RKO (cell line): ENCODE results near the gene RAB18.
"Not testable (repeated sequence)": the region's sequence is repeated elsewhere in the genome, so short reads cannot be mapped to it uniquely, and the experiment has no call there.

Experiments used
- DNase-seq: peaks from one replicate; pipeline ENCODE4 v3.0.0-alpha.2; 2016; ENCODE audit warnings: low spot score

The RAB18 gene

DNA sequence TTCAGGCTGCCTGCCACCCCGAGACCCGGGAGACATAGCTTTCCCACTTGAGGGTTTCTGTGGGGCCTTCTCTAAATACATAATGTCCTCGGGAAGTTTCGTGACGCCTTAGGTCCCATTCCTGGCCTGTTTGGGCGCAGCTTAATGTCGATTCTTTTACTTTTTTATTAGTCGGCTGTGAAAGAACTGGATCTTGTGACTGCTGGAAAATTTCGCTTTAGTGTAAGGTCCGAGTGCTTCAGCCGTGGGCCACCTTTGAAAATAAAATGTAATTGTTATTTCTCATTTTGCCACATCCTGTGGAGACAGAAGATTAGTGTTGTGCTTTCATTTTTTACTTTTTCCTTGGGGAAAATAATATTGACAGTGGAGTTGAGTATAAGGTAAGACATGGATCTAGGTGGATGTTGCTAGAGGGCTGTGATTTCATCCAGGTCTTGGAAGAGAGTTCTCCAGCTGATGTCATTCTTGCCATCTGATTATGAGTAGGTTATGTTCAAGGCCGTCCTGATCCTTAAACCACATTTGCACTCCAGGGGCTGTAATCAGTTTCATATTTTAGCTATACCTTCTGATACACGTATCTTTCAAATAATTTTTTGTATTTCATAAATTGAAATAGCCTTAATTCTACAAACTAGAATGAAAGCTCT, 830 bp downstream of the RAB18 start:
- peak; percentile 75 for DNase-seq

DNA sequence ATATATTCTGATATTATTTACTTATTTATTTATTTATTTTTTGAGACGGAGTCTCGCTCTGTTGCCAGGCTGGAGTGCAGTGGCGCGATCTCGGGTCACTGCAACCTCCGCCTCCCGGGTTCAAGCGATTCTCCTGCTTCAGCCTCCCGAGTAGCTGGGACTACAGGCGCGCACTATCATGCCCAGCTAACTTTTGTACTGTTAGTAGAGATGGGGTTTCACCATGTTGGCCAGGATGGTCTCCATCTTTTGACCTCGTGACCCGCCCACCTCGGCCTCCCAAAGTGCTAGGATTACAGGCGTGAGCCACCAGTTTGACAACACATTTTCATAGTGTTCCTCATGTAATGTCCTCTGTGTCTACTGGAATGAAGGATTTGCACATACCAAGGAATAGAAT, 1.4 kb downstream of the RAB18 start:
- DNase-seq = not testable (repeated sequence)

DNA sequence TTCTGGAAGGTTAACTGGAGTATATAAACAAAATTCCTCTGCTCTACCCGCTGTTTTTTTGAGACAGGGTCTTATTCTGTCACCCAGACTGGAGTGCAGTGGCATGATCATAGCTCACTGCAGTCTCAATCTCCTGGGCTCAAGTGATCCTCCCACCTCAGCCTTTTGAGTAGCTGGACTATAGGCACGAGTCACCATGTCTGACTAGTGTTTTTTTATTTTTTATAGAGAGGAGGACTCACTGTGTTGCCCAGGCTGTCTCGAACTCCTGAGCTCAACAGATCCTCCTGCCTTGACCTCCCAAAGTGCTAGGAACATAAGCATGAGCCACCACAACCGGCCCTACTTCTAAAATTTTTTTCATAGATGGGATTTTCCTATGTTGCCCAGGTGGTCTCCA, 2.2 kb downstream of the RAB18 start:
- DNase-seq = peak; percentile 79

DNA sequence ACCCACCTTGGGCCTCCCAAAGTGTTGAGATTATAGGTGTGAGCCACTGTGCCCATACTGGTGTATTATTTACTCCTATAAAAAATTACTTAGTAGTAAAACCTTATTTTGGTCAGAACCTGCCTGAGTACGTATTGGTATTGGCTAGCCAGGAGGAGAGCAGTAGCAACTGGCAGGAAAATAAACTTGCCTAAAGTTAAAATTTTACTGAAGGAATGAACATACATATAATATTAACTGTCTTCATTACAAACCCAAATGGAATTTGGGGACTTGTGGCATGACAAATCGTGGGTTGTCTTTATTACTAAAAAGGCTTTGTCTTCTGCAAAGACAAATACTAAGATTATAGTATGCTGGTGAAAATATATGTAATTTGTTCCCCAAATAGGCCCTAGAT, 8.4 kb downstream of the RAB18 start:
- peak; percentile 14 for DNase-seq

DNA sequence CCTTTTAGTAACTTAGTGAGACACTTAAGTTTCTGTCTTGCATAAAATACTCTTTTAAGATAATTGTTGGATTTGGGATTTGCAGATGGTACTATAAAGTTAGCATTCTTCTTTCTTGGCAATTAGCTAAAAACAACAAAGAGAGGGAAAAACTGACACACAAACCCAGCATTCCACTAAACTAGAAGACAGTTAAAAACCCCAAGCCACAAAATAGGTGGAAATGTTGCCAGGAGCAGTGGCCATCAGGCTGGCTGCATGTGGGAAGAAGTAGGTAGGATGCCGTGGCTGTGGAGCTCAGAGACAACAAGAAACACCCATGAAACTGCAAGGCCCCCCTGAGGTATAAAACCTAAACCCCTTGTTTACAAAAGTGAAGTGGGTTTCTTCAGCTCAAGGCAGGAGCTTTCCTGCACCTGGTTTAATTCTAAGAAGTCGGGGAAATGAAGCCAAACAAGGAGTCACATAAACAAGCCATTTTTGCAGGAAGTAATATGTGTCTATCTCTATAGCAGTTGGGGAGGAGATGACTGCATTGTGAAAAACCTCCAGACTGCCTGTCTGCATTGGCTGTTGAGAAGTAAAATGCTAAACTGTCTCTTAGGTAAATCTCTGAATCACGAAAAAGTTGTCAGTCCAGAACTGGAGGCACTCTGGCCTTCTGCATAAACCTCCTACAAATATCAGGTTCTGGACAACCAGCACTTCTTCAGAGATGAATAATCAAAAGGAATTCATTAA, 9.5 kb downstream of the RAB18 start:
- no peak for DNase-seq

DNA sequence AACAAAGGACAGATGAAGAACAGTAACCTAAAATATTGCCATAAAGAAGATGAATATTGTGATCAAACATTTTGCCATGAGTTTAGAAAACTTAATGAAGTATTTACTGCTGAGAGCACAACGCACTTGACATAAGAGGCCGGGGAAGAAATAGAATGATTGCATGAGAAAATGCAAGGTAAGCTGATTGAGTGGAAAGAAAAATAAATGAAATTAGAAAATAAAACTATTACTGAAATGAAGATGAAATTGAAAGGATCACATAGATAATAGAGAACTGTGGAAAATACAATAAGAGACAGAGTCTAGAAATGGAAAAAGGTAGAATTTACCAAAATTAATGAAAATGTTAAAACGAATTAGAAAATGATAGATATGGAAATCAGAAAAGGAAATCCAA, 10.1 kb downstream of the RAB18 start:
- no peak for DNase-seq

DNA sequence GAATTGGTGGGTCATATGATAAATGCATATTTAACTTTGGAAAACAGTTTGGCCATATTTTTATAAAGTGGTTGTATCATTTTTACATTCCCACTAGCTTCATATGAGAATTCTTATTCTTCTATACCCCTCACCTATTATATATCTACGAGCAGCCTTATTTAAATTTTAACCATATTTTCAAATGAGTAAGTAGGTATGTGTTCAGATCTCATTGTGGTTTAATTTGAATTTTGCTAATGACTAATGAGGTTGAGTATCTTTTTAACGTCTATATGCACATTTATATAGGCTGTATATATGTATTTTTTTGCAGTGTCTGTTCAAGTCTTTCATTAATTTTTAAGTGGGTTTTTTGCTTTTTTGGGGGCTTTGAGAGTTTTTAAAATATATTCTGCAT, 14.2 kb downstream of the RAB18 start:
- no peak for DNase-seq

DNA sequence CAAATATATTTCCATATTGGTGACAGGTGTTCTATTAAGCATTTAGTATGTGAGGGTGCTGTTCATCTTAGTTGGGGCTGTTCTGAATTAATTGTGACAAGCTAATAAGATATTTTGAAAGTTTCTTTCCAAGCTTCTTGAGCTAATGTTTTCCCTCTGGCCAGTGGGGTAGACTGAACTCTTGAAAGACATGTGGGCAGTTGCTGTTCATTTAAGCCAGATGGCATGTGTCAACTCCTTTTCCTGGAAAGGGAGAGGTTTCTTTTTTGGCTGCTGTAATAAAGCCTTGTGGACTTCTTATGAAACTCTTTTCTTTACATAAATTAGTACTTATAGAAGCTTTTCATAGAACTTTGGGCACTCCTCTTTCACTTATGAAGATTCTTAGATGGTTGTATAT, 21.7 kb downstream of the RAB18 start:
- no peak for DNase-seq

DNA sequence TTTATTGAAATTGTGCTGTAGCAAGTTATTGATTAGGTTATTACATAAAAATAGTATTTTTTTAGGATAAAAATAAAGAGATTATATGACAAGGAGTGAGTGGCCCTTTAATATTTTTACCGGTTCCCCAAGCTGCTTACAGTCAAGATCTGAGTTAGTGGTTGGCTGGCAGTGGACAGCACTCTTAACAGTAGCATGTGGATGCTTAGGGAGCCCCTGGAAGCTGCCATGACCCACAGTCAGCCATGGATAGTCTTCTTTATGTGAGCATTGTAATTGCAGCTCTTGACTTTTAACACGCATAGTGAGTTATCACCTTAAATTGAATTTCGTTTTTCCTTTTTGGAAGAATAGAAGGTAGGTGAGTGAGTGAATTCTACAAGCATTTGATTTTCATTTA, 22.1 kb downstream of the RAB18 start:
- DNase-seq = no peak

DNA sequence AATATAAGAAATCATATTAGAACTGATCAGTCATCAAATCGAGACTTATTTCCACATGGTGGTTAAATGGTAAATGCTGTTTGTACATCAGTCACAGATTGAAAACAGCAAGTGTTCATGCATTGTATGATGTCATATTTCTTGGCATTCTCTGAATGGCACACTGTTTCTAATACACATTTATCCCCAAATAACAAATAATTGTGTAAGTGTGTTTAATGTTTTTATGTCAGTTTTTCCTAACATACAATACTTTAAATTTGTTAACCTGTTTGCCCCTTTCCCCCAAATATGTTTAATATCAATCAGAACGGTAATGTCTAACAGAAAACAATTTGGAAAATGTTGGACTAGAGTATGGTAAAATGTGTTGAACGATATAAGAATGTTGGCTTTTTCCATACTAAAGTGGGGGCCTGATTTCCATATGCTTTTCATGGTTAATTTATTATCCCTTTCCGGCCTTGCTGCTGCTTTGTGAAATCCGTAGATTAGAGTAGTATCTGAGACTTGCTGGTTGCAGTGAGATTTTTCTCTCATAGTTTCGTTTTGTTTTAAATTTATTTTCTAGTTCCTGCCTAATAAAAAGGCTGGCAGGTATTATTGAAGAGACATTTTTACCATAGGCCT, 23.7 kb downstream of the RAB18 start:
- no peak for DNase-seq

DNA sequence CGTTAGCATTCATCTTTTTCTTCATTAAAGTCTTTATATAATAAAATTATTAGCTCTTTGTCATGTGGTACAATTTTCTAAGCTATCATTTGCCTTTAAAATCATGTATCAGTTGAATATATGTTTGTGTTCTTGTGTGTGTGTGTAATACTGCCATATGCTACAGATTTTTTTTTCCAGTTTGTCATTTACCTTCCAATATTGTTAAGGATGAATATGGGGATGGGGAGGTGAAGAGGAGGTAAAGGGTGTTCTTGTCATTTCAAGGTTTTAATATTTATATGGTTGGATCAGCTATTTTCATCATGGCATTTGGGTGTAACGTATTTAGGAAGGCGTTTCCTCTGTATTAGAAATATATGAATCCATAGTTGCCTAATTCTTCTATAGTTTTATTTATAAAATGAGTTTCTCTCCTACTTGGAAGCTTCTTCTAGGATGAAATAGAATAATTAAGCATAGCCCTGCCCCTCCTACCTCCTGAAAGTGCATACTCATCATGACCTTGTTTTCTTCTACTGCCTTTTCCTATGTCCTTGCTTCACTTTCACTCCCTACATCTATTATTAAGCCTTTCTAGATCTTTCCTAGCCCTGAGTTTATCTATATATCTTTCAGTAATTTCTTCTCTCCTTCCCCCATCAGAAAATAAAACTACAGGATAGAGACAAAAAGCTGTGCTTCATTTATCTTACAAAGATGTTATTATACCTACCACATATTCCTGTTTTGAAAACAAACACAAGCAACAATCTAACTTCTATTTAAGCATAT, 25.1 kb downstream of the RAB18 start:
- DNase-seq = no peak

DNA sequence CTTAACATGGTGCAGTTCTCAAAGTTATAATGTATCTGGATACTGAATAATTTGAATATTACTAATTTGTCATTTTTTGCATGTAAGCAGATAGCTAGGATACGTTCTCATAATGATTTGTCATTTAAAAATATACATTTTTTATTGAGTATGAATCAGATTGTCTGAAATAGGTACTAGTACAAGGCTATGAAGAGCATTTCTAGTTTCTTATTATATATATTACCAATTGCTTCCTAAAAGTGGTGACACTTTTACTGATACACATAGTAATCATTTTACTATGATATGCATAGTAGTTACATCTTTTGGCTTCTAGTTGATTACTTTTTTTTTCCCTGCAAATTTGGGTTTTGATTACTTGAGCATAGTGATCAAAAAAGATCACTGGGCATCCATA, 26.4 kb downstream of the RAB18 start:
- no peak for DNase-seq

DNA sequence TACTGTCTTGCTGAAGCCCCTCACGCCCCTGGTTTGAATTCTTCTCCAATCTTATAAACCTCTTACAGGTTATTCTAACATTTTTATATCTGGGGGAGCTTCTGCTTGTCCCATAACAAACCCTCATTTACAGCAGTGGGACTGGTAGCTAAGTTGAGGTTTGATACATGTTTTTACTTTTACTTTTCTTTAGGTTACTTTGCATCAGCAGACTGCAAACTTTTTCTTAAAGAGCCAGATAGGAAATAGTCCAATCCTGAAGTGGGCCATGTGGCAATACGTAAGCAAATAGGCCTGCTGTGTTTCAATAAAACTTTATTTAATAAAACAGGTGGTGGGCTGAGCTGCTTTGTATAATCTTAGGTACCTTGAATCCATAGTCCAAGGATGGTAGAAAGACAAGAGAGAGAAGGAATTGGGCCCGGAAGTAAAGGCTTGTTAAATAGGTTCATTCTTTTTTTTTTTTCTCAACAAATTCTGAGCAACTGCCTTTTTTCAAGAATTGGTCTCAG, 27.3 kb downstream of the RAB18 start:
- DNase-seq = no peak

DNA sequence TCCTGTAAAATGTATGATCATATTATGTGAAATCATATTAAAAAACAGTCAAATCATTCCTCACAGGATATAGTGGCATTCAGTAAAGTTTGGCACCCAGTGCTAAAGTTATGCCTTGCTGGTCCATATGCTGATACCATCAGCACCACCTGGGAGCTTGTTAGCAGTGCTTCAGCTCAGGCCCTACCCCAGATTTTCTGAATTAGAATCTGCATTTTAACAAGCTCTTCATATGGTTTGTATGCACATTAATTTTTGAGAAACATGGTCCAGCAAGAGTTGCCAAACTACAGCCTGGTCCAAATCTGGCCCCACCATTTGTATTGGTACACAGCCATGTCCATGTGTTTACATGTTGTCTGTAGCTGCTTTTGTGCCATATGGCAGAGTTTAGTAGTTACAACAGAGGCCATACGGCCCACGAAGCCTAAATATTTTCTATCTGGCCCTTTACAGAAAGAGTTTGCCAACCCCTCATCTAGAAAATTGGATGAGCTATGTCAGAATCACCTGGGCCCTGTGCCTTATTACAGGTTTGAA, 30.1 kb downstream of the RAB18 start:
- DNase-seq = no peak

DNA sequence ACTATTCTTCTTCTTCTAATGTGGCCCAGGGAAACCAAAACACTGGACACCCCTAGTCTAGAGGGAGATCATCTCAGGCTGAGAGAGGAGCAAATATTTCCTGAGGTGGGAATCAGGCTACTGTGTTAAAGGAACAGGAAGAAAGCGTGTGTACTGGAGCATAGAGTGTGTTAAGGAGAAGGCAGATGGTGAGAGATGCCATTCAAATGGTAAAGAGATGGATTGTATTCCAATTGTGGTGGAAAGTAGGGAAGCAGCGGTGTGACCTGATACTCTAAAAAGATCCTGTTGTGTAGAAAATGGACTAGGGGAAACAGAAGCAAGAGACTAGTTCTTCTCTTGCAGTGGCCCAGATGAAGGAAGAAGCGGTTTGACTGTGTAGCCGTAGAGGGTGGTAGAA, 31.2 kb downstream of the RAB18 start:
- no peak for DNase-seq

DNA sequence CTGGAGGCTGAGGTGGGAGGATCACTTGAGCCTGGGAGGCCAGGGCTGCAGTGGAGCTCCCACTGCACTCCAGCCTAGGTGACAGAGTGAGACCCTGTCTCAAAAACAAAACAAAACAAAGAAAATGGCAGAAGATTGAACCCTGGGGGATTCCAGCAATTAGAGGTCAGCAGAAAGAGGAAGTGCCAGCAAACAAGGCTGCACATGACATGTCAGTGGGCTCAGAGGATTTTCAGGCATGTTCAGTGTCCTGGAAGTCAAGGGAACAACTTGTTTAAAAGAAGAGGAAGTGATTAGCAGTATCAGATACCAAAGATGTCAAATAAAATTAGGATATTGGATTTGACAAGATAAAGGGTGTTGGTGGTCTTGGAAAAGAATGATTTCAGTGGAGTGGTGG, 32.3 kb downstream of the RAB18 start:
- no peak for DNase-seq

DNA sequence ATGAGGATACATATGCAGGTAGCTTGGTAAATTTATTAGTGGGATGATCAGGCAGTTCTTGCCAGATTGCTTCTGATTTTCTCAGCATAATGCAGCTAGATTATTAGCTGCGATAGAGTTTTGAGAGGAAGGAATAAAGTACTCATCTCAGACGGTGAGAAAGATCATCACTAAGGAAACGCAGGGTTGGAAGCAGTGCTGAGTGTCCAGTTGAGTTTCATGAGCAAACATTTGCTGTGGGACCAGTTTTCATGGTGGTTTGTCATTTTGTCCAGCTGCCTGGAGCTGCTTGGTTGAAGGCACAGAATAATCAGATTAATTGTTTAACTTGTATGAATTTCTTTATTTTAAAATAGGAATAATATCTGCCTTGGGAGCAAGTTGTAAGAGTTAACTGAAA, 33.1 kb downstream of the RAB18 start:
- DNase-seq = no peak

DNA sequence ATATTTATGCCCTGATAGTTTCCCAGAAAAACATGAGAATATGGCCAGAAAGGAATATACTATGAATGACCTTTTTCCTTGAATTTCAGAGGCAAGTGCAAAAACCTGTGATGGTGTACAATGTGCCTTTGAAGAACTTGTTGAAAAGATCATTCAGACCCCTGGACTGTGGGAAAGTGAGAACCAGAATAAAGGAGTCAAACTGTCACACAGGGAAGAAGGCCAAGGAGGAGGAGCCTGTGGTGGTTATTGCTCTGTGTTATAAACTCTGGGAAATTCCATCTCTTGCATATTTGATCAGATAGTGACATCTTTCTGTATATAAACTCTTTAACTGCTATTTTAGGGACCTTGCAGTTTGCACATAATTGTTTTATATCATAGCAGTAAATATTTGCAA, 33.7 kb downstream of the RAB18 start:
- DNase-seq = no peak

DNA sequence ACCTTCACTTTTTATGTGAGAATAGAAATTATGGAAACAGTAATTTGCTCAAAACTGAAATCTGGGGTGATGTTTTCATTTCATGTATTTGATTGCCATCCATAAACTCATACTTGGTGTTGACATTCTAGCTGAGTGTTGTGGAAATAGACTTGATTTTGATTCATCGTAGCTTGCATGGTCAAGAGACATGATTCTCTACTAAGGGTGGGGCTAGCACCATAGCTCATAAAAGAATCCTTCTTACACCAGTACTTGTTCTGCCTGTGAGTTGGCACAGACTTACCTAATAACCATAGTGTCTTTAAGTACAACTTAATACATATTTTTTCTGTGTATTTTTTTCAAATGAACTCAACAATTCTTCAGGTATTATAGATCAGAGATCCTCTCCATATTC, 36.6 kb downstream of the RAB18 start:
- DNase-seq = no peak

DNA sequence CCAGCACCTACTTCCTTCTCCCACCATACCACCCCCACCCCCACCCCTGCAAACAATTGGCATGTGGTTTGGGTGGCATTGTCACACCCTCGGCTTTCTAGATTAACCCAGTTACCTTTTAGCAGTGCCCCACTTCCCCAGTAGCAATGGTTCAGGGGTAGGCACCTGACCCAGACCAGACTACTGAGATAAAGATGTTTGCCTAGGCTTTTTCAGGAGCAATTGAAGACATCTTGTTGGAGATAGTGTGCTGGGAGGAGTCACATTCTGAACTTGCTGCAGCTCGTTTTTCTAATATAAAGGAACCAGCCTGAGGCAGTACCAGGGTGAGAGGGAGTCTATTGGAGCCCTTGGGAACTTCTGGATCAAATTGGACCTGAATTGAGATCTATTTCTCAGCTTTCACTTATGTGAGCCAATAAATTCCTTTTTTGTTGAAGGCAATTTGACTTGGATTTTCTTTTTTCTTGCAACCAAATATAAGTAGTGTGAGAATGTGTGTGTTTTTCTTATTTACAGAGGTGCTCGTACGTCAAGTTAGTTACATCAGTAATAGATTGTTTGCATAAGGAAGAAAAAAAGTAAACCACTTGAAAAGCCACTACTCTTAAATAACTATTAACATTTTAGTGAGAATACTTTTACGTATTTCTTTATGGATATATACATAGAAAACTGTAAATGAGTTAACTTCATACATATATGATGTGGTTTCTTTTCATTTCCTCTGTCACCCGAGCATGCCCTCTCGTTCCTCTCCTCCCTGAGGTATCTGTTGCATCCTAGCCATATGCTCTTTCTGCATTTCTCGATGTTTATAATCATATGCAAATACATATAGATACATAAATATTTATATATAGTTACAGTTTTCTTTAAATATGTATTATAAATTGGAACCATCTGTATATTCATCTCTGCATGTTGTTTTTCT, 38.0 kb downstream of the RAB18 start:
- DNase-seq = no peak

DNA sequence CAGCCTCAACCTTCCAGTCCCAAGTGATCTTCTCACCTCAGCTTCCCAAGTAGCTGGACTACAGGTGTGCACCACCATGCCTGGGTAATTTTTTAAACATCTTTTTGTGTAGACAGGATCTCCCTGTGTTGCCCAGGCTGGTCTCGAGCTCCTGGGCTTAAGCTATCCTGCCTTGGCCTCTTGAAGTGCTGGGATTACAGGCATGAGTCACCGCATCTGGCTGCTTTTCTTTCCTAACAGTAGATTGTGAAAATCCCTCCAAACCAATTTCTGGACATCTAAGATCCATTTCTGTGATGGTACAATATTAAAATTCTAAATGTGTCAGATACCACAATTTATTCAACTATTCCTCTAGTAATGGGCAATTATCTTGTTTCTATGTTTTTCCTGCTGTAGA, 38.7 kb downstream of the RAB18 start:
- no peak for DNase-seq
